Colon (tissue), 2 donors: ENCODE measurements around the gene SYNDIG1L.
"Not testable (repeated sequence)": the region's sequence is repeated elsewhere in the genome, so short reads cannot be mapped to it uniquely, and the experiment has no call there.

Source experiments
- FAIRE-seq: peaks from 2 replicates; lab custom pipeline; 2012; peaks lifted over from hg19 to GRCh38; lab: Jason Lieb, UNC
- donor health status: control.
- donor health status: control.

The SYNDIG1L gene

DNA sequence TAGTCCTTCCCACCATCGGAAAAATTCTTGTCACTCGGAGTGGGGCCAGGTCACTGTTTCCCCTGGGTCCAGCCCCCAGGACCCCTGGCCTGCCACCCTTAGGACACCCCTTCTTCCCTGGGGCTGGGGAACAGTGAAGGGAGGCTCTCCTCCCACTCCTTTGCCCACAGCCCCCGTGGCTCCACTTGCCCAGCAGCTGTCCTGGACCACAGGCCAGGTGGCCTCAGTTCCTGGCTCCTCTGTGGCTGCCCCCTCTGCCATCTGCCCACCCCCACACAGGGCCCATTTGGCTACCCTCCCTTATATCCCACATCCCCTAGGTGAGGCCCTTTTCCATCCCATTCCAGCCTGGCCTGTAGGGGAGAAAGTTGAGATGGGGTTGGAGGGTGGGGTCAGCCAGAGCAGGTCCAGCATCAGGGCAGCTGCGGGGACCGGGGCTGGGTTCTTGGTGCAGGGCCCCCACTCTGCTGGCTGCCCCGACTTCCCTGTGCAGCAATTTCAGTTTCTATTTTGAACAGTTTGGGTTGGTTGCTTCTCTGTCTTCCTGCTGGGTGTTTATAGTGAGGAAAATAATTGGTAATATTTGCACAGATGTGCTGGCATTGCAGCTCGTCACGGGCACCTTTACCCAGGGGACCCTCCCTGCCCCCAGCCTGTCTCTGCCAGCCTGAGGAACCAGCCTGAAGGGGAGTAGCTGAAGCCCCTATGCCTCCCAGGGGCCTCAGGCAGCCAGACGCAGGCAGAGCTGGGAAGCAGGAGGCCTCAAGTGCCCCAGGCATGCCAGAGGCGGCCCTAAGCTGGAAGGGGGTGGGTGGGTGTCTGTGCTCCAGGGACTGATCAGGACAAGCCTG, 23.4 kb downstream of the SYNDIG1L start:
- no peak for FAIRE-seq

DNA sequence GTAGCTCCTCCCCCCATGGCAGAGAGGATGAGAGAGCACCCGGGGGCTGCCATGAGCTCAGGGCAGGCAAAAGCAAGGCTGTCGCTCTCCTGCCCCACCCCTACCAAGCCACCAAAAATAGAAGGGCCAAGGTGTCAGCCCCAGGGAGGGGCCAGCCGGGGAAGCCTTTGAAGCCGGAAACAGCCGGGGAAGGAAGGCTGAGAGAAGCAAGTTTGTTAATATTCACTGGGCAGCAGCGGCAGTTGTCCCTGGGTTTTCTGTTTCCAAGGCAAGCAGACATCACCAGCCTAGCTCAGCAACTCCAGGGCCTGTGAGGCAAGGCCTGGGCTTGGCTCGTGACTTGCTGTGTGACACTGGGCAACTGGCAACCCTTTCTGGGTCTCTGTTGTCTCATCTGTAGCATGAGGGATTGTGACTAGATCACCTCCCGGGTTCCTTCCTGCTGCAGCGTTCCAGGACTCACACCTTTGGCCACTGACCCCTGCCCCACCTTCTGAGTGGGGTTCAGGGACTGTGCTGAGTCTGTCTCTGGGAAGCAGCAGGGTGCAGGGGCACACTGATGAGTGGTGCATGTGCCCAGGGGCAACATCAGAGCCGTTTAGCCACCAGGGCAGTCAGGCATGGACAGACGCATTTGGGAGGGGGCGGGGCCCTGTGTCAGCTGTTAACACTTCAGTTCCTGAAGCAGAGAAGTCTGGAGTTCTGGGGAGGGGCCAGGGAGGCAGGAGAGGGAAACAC, 24.3 kb downstream of the SYNDIG1L start:
- FAIRE-seq: no peak

DNA sequence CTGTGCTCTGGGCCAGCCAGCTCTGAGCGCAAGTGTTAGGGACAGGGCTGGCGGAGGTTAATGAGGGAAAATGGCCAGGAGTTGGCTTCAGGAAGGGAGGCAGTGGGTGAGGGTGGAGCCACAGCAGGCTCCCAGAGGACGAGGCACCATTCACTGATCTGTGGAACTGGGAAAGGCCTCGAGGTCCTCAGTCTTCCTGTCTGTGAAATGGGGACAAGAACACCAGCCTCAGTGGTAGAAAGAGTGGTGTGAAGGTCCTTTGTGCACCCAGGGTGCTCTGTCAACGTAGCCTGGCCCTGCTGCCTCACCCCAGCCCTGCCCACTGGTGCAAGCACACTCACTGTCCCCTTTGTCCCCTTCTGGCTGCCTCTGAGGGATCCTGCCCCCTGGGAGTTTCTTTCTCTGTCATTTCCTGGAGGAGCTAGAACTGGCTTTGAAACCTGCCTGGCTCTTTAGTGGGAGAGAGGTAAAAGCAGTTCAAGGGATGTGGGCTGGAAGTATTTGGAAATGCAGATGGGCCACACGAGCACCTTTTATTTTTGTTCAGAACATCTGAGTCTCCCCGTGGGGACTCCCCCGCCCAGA, 25.0 kb downstream of the SYNDIG1L start:
- no peak for FAIRE-seq

GRCh38 chr14:74400031-74400685, 25.9 kb downstream of the SYNDIG1L start:
- FAIRE-seq: no peak

- FAIRE-seq: no peak
Observed at GRCh38 chr14:74395094-74395493, 30.9 kb downstream of the SYNDIG1L start.

GRCh38 chr14:74394549-74394948, 31.5 kb downstream of the SYNDIG1L start:
- no peak for FAIRE-seq

- FAIRE-seq: no peak
Observed at GRCh38 chr14:74392616-74393570, 33.1 kb downstream of the SYNDIG1L start.

DNA sequence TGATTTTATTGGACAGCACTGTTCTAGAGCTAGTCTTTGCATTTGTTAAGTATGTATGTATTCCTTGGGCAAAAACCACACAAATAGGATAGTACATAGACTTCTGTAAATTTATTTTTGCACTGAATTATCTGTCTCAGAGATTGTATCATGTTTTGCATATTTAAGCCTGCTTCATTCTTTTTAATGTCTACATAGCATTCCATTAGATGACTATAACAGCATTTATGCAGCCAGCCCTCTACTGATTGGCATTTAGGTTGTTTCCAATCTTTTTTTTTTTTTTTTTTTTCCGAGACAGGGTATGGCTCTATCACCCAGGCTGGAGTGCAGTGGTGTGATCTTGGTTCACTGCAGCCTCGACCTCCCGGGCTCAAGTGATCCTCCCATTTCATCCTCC, 34.5 kb downstream of the SYNDIG1L start:
- no peak for FAIRE-seq

DNA sequence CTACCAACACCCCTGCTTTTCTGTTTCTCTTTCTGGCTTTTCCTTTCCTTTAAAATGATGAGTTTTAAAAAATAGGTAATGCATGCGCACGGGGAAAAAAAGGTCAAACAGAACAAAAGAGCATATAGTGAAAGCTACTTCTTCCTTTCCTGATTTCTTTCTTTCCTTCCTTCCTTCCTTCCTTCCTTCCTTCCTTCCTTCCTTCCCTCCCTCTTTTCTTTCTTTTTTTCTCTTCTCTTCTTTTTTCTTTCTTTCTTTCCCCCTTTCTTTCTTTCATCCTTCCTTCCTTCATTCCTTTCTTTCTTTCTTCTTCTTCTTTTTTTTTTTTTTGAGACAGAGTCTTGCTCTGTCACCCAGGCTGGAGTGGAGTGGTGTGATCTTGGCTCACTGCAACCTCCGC, 35.5 kb downstream of the SYNDIG1L start:
- FAIRE-seq: not testable (repeated sequence)

GRCh38 chr14:74389980-74390379, 36.0 kb downstream of the SYNDIG1L start:
- no peak for FAIRE-seq

DNA sequence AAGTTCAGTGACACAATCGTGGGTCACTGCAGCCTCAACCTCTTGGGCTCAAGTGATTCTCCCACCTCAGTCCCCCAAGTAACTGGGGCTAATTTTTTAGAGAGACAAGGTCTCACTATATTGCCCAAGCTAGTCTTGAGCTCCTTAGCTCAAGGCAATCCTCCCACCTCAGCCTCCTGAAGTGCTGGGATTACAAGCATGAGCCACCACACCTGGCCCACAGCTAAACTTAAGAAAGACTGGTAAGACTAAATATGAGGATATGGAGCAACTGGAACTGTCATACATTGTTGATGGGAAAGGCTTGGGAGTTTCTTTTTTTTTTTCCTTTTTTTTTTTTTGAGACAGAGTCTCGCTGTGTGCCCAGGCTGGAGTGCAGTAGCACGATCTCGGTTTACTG, 43.8 kb downstream of the SYNDIG1L start:
- no peak for FAIRE-seq

DNA sequence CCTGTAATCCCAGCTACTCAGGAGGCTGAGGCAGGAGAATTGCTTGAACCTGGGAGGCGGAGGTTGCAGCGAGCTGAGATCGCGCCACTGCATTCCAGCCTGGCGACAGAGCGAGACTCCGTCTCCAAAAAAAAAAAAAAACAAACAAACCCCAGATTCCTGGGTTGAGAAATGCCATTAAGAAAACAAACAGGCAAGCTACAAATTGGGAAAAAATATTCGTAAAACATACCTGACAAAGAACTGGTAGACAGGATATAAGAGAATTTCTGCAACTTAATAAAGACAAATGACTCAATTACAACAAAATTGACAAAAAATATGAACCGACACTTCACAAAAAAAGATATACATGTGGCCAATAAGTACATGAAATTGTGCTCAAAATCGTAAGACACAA, 44.4 kb downstream of the SYNDIG1L start:
- FAIRE-seq: not testable (repeated sequence)

DNA sequence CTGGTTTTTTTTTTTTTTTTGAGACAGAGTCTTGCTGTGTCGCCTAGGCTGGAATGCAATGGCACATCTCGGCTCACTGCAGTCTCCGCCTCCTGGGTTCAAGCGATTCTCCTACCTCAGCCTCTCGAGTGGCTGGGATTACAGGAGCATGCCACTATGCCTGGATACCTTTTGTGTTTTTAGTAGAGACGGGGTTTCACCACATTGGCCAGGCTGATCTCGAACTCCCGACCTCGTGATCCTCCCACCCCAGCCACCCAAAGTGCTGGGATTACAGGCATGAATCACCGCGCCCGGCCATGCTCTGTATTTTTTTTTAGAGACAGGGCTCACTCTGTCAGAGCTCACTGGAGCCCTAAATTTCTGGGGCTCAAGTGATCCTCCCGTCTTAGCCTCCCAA, 45.2 kb downstream of the SYNDIG1L start:
- no peak for FAIRE-seq

- no peak for FAIRE-seq
Observed at GRCh38 chr14:74380172-74380571, 45.8 kb downstream of the SYNDIG1L start.

- FAIRE-seq: no peak
Observed at GRCh38 chr14:74377976-74378690, 47.9 kb downstream of the SYNDIG1L start.

- FAIRE-seq: no peak
Observed at GRCh38 chr14:74368441-74368840, 57.6 kb downstream of the SYNDIG1L start.

- FAIRE-seq: no peak
Observed at GRCh38 chr14:74368026-74368425, 58.0 kb downstream of the SYNDIG1L start.

GRCh38 chr14:74364271-74364880, 61.6 kb downstream of the SYNDIG1L start:
- FAIRE-seq: no peak

DNA sequence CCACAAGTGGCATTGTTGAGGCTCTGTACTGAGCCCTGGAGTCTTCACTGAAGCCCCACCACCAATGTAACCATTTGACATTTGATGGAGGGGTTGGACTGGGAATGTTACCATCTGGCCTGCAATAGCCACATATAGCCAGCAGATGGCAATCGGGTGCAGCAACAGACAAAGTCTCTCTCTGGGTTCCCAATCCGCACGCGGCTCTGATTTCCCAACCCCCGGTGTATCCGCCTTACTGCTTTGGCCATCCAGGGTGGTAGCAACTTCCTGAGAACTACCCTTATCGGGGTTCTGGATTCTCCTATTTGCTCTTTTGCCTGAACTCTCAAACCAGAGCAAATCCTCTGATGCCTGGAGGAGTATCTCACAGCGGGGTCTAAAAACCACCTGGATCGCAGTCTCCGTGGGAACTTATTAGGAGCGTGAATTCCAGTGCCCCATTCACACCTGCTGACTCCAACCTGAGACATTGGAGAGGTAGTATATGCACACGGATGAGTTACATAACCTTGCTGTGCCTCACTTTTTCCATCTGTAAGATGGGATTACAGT, 63.6 kb downstream of the SYNDIG1L start:
- FAIRE-seq: no peak

DNA sequence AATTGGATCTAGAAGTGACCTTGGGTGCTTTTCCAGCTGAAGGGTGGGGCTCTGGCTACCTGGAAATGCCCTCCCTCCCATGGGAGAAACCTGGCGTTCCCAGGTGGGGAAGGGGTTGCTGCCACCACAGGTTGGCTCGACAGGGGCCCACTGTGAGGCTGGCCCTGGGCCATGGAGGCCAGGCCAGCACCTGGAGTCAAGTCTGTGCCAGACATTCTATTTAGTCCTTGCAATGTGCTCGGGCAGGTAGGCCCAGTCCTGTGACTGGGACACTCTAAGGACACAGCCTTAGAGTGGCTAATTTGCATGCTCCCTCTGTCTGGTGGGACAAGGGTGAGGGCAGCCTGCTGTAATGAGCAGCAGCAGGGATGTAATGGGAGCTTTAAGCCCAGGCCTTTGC, 65.8 kb downstream of the SYNDIG1L start:
- FAIRE-seq: no peak
